Stimulated activated memory B cell treated with anti-CD40 and anti-IgM and Interleukin-4, amounts not matched to agents 10 μg/mL and 1 μg/mL and 100 μg/mL, for 72 hours (primary cell): ENCODE results near the gene SLC25A28.
"Not testable (repeated sequence)": the region's sequence is repeated elsewhere in the genome, so short reads cannot be mapped to it uniquely, and the experiment has no call there.

ENCODE experiments used
- ATAC-seq: fragments of 150-1000 bp; cut with Tn5 transposase; 2 replicates; pipeline ENCODE4 v1.10.0; 2021
- H3K27ac Mint-ChIP-seq: one replicate; pipeline ENCODE4 v1.8.0; 2022; ENCODE audit warnings: mild to moderate bottlenecking, mixed read lengths
- H3K27me3 Mint-ChIP-seq: one replicate; pipeline ENCODE4 v1.8.0; 2022; ENCODE audit warnings: mixed read lengths
- H3K36me3 Mint-ChIP-seq: one replicate; pipeline ENCODE4 v1.8.0; 2022; ENCODE audit warnings: mixed read lengths
- H3K4me1 Mint-ChIP-seq: one replicate; pipeline ENCODE4 v1.8.0; 2022; ENCODE audit warnings: mixed read lengths
- H3K4me3 Mint-ChIP-seq: one replicate; pipeline ENCODE4 v1.8.0; 2022; ENCODE audit warnings: mild to moderate bottlenecking, moderate library complexity, mixed read lengths
- H3K9me3 Mint-ChIP-seq: one replicate; pipeline ENCODE4 v1.8.0; 2022; ENCODE audit warnings: mixed read lengths

Gene SLC25A28

GRCh38 chr10:99647601-99648151, 27.4 kb upstream of the SLC25A28 start:
- no peaks in the 10 kb centered on the region for H3K9me3 Mint-ChIP-seq
- H3K4me3 Mint-ChIP-seq = no peak overlapping the region
- H3K27ac Mint-ChIP-seq = no peak overlapping the region
- H3K36me3 Mint-ChIP-seq = no peaks in the 10 kb centered on the region
- H3K27me3 Mint-ChIP-seq = peaks cover 49% of the 10 kb centered on the region
- H3K4me1 Mint-ChIP-seq = no peaks in the 10 kb centered on the region
- no peak for ATAC-seq

GRCh38 chr10:99633832-99634231, 13.6 kb upstream of the SLC25A28 start:
- Mint-ChIP-seq H3K4me3 (no peak overlapping the region), H3K36me3 (no peaks in the 10 kb centered on the region), H3K27ac (no peak overlapping the region), H3K9me3 (no peaks in the 10 kb centered on the region), H3K27me3 (peaks cover 39% of the 10 kb centered on the region), H3K4me1 (no peaks in the 10 kb centered on the region)
- no peak for ATAC-seq

- Mint-ChIP-seq H3K36me3 (no peaks in the 10 kb centered on the region), H3K4me3 (no peak overlapping the region), H3K27ac (no peak overlapping the region), H3K27me3 (peaks cover 39% of the 10 kb centered on the region), H3K9me3 (no peaks in the 10 kb centered on the region), H3K4me1 (no peaks in the 10 kb centered on the region)
- no peak for ATAC-seq
Observed at GRCh38 chr10:99631496-99631895, 11.3 kb upstream of the SLC25A28 start.

- no peaks in the 10 kb centered on the region for H3K4me1 Mint-ChIP-seq
- no peaks in the 10 kb centered on the region for H3K36me3 Mint-ChIP-seq
- H3K4me3 Mint-ChIP-seq = no peak overlapping the region
- H3K27me3 Mint-ChIP-seq = peaks cover 39% of the 10 kb centered on the region
- ATAC-seq = no peak
- H3K27ac Mint-ChIP-seq = no peak overlapping the region
- H3K9me3 Mint-ChIP-seq = no peaks in the 10 kb centered on the region
Observed at GRCh38 chr10:99630991-99631390, 10.8 kb upstream of the SLC25A28 start.

GRCh38 chr10:99630433-99630832, 10.2 kb upstream of the SLC25A28 start:
- ATAC-seq = no peak

GRCh38 chr10:99629625-99629978, 9.4 kb upstream of the SLC25A28 start:
- Mint-ChIP-seq H3K36me3 (no peaks in the 10 kb centered on the region), H3K9me3 (no peaks in the 10 kb centered on the region), H3K4me1 (no peaks in the 10 kb centered on the region), H3K4me3 (no peak overlapping the region), H3K27me3 (peaks cover 37% of the 10 kb centered on the region), H3K27ac (no peak overlapping the region)
- ATAC-seq = no peak

More at GRCh38 chr10:99630433-99630832, 10.2 kb upstream of the SLC25A28 start:
- H3K36me3 Mint-ChIP-seq = no peaks in the 10 kb centered on the region
- peaks cover 39% of the 10 kb centered on the region for H3K27me3 Mint-ChIP-seq
- no peaks in the 10 kb centered on the region for H3K9me3 Mint-ChIP-seq
- H3K4me1 Mint-ChIP-seq = no peaks in the 10 kb centered on the region
- H3K4me3 Mint-ChIP-seq = no peak overlapping the region
- no peak overlapping the region for H3K27ac Mint-ChIP-seq

- Mint-ChIP-seq H3K36me3 (no peaks in the 10 kb centered on the region), H3K9me3 (no peaks in the 10 kb centered on the region), H3K27me3 (peaks cover 32% of the 10 kb centered on the region), H3K27ac (no peak overlapping the region), H3K4me3 (no peak overlapping the region), H3K4me1 (no peaks in the 10 kb centered on the region)
- no peak for ATAC-seq
Observed at GRCh38 chr10:99628923-99629624, 8.8 kb upstream of the SLC25A28 start.

GRCh38 chr10:99625124-99625523, 4.9 kb upstream of the SLC25A28 start:
- not testable (repeated sequence) for H3K27me3 Mint-ChIP-seq, H3K4me3 Mint-ChIP-seq, ATAC-seq, H3K27ac Mint-ChIP-seq, H3K36me3 Mint-ChIP-seq, H3K9me3 Mint-ChIP-seq
- H3K4me1 Mint-ChIP-seq = peaks cover 17% of the 10 kb centered on the region

GRCh38 chr10:99623919-99624318, 3.7 kb upstream of the SLC25A28 start:
- H3K27ac Mint-ChIP-seq = no peak overlapping the region
- ATAC-seq = no peak
- peaks cover 23% of the 10 kb centered on the region for H3K4me1 Mint-ChIP-seq
- no peaks in the 10 kb centered on the region for H3K9me3 Mint-ChIP-seq
- no peaks in the 10 kb centered on the region for H3K36me3 Mint-ChIP-seq
- no peak overlapping the region for H3K4me3 Mint-ChIP-seq
- H3K27me3 Mint-ChIP-seq = no peaks in the 10 kb centered on the region

GRCh38 chr10:99621454-99622251, 1.4 kb upstream of the SLC25A28 start:
- H3K4me1 Mint-ChIP-seq = peaks cover 36% of the 10 kb centered on the region
- H3K4me3 Mint-ChIP-seq = peak overlapping the region; percentile 86
- H3K9me3 Mint-ChIP-seq = no peaks in the 10 kb centered on the region
- peak overlapping the region; percentile 95 for H3K27ac Mint-ChIP-seq
- ATAC-seq = no peak
- H3K36me3 Mint-ChIP-seq = no peaks in the 10 kb centered on the region
- no peaks in the 10 kb centered on the region for H3K27me3 Mint-ChIP-seq

GRCh38 chr10:99620711-99621453, 643 bp upstream of the SLC25A28 start:
- peak overlapping the region; percentile 95 for H3K27ac Mint-ChIP-seq
- peak overlapping the region; percentile 86 for H3K4me3 Mint-ChIP-seq
- no peaks in the 10 kb centered on the region for H3K9me3 Mint-ChIP-seq
- H3K36me3 Mint-ChIP-seq = no peaks in the 10 kb centered on the region
- peak; percentile 96 for ATAC-seq
- no peaks in the 10 kb centered on the region for H3K27me3 Mint-ChIP-seq
- peaks cover 37% of the 10 kb centered on the region for H3K4me1 Mint-ChIP-seq

- Mint-ChIP-seq H3K4me1 (peaks cover 45% of the 10 kb centered on the region), H3K27ac (peak overlapping the region; percentile 95), H3K9me3 (no peaks in the 10 kb centered on the region), H3K36me3 (peaks cover 6% of the 10 kb centered on the region), H3K4me3 (peak overlapping the region; percentile 70), H3K27me3 (no peaks in the 10 kb centered on the region)
- no peak for ATAC-seq
Observed at GRCh38 chr10:99619090-99619800, 994 bp downstream of the SLC25A28 start.

GRCh38 chr10:99617696-99618095, 2.5 kb downstream of the SLC25A28 start:
- no peaks in the 10 kb centered on the region for H3K9me3 Mint-ChIP-seq
- no peak overlapping the region for H3K27ac Mint-ChIP-seq
- H3K27me3 Mint-ChIP-seq = no peaks in the 10 kb centered on the region
- no peak for ATAC-seq
- H3K4me3 Mint-ChIP-seq = peak overlapping the region; percentile 49
- peaks cover 6% of the 10 kb centered on the region for H3K36me3 Mint-ChIP-seq
- peaks cover 50% of the 10 kb centered on the region for H3K4me1 Mint-ChIP-seq

- Mint-ChIP-seq H3K27ac (no peak overlapping the region), H3K9me3 (no peaks in the 10 kb centered on the region), H3K36me3 (peaks cover 14% of the 10 kb centered on the region), H3K27me3 (no peaks in the 10 kb centered on the region), H3K4me3 (no peak overlapping the region), H3K4me1 (peaks cover 50% of the 10 kb centered on the region)
- ATAC-seq = no peak
Observed at GRCh38 chr10:99615426-99615825, 4.8 kb downstream of the SLC25A28 start.
